Neural crest cell (in vitro differentiated cells): ENCODE results near the gene CD2. TPM values are rescaled to one million over a fixed set of nuclear protein-coding genes. Genes with fewer than 3 reads are reported as not detected.

ENCODE experiments used
- DNase-seq: peaks from one replicate; pipeline ENCODE4 v3.0.0; 2021; ENCODE audit warnings: low read depth, mixed read lengths, low spot score
- H3K27ac Mint-ChIP-seq: one replicate; pipeline ENCODE4 v1.8.0; 2021; ENCODE audit warnings: mild to moderate bottlenecking, mixed read lengths; ENCODE audit not compliant: unreplicated experiment
- H3K27me3 Mint-ChIP-seq: 2 replicates; pipeline ENCODE4 v1.8.0; 2021; ENCODE audit warnings: low read depth, mild to moderate bottlenecking, mixed read lengths
- H3K36me3 Mint-ChIP-seq: 2 replicates; pipeline ENCODE4 v1.8.0; 2021; ENCODE audit warnings: low read depth, mild to moderate bottlenecking, mixed read lengths
- H3K4me1 Mint-ChIP-seq: 2 replicates; pipeline ENCODE4 v1.8.0; 2021; ENCODE audit warnings: mixed read lengths
- H3K4me3 Mint-ChIP-seq: one replicate; pipeline ENCODE4 v1.8.0; 2021; ENCODE audit warnings: mild to moderate bottlenecking, mixed read lengths
- H3K9me3 Mint-ChIP-seq: 2 replicates; pipeline ENCODE4 v1.8.0; 2021; ENCODE audit warnings: mixed read lengths
- CTCF ChIP-seq: fragments of 200-600 bp; sonication (generic); conservative IDR thresholded peaks from 2 replicates; pipeline ENCODE4 v1.5.0; 2021; ENCODE audit warnings: antibody characterized with exemption, mild to moderate bottlenecking
- total RNA-seq: library from RNA; stranded (reverse); gene quantifications from 2 replicates; pipeline ENCODE4 v1.2.1, GENCODE V29; 2021

CD2 gene
- total RNA-seq, 1 donor from 2014 or later, result not detected

- no peak overlapping the region for H3K27ac Mint-ChIP-seq
- H3K4me3 Mint-ChIP-seq, result no peak overlapping the region
- no peak for TF ChIP-seq CTCF
- H3K36me3 Mint-ChIP-seq, result peaks cover 6% of the 10 kb centered on the region
- H3K9me3 Mint-ChIP-seq, result peaks cover 4% of the 10 kb centered on the region
- DNase-seq, result no peak
- no peaks in the 10 kb centered on the region for H3K27me3 Mint-ChIP-seq
- H3K4me1 Mint-ChIP-seq, result no peaks in the 10 kb centered on the region
Observed at GRCh38 chr1:116717318-116717717, 36.9 kb upstream of the CD2 start.

GRCh38 chr1:116720364-116721038 is 33.7 kb upstream of the CD2 start:
- peaks cover 6% of the 10 kb centered on the region for H3K36me3 Mint-ChIP-seq
- H3K27ac Mint-ChIP-seq, result no peak overlapping the region
- TF ChIP-seq CTCF, result no peak
- DNase-seq, result no peak
- no peak overlapping the region for H3K4me3 Mint-ChIP-seq
- H3K4me1 Mint-ChIP-seq, result no peaks in the 10 kb centered on the region
- H3K9me3 Mint-ChIP-seq, result peaks cover 4% of the 10 kb centered on the region
- H3K27me3 Mint-ChIP-seq, result no peaks in the 10 kb centered on the region

GRCh38 chr1:116721039-116721405 is 33.2 kb upstream of the CD2 start:
- Mint-ChIP-seq H3K27me3 (no peaks in the 10 kb centered on the region), H3K4me3 (no peak overlapping the region), H3K27ac (no peak overlapping the region), H3K9me3 (peaks cover 4% of the 10 kb centered on the region), H3K4me1 (no peaks in the 10 kb centered on the region), H3K36me3 (peaks cover 6% of the 10 kb centered on the region)
- DNase-seq, result no peak
- TF ChIP-seq CTCF, result no peak

GRCh38 chr1:116721451-116722007 is 32.7 kb upstream of the CD2 start:
- Mint-ChIP-seq H3K4me3 (no peak overlapping the region), H3K9me3 (peaks cover 4% of the 10 kb centered on the region), H3K27me3 (no peaks in the 10 kb centered on the region), H3K36me3 (peaks cover 6% of the 10 kb centered on the region), H3K27ac (no peak overlapping the region), H3K4me1 (no peaks in the 10 kb centered on the region)
- no peak for TF ChIP-seq CTCF
- DNase-seq, result no peak

GRCh38 chr1:116722016-116722838 is 32.0 kb upstream of the CD2 start:
- no peak overlapping the region for H3K27ac Mint-ChIP-seq
- no peak for TF ChIP-seq CTCF
- H3K36me3 Mint-ChIP-seq, result peaks cover 3% of the 10 kb centered on the region
- no peak overlapping the region for H3K4me3 Mint-ChIP-seq
- DNase-seq, result no peak
- no peaks in the 10 kb centered on the region for H3K27me3 Mint-ChIP-seq
- peaks cover 4% of the 10 kb centered on the region for H3K9me3 Mint-ChIP-seq
- no peaks in the 10 kb centered on the region for H3K4me1 Mint-ChIP-seq
